Neural crest cell (in vitro differentiated cells): Measurements from ENCODE around the gene SYTL5. TPM values are rescaled to one million over a fixed set of nuclear protein-coding genes. Genes with fewer than 3 reads are reported as not detected.

Experiments
- DNase-seq: peaks from one replicate; pipeline ENCODE4 v3.0.0; 2021; ENCODE audit warnings: low read depth, mixed read lengths, low spot score
- H3K27ac Mint-ChIP-seq: one replicate; pipeline ENCODE4 v1.8.0; 2021; ENCODE audit warnings: mild to moderate bottlenecking, mixed read lengths; ENCODE audit not compliant: unreplicated experiment
- H3K27me3 Mint-ChIP-seq: 2 replicates; pipeline ENCODE4 v1.8.0; 2021; ENCODE audit warnings: low read depth, mild to moderate bottlenecking, mixed read lengths
- H3K36me3 Mint-ChIP-seq: 2 replicates; pipeline ENCODE4 v1.8.0; 2021; ENCODE audit warnings: low read depth, mild to moderate bottlenecking, mixed read lengths
- H3K4me1 Mint-ChIP-seq: 2 replicates; pipeline ENCODE4 v1.8.0; 2021; ENCODE audit warnings: mixed read lengths
- H3K4me3 Mint-ChIP-seq: one replicate; pipeline ENCODE4 v1.8.0; 2021; ENCODE audit warnings: mild to moderate bottlenecking, mixed read lengths
- H3K9me3 Mint-ChIP-seq: 2 replicates; pipeline ENCODE4 v1.8.0; 2021; ENCODE audit warnings: mixed read lengths
- total RNA-seq: library from RNA; stranded (reverse); gene quantifications from 2 replicates; pipeline ENCODE4 v1.2.1, GENCODE V29; 2021
- TF ChIP-seq, protein P1 (sequence below): fragments of 200-600 bp; sonication (generic); conservative IDR thresholded peaks from 2 replicates; pipeline ENCODE4 v1.5.0; 2021; ENCODE audit warnings: antibody characterized with exemption, mild to moderate bottlenecking

The SYTL5 gene
- total RNA-seq, 1 donor from 2014 or later: 0.05 TPM

- Mint-ChIP-seq H3K4me1 (no peaks in the 10 kb centered on the region), H3K4me3 (no peak overlapping the region), H3K27ac (no peak overlapping the region), H3K27me3 (no peaks in the 10 kb centered on the region), H3K36me3 (no peaks in the 10 kb centered on the region), H3K9me3 (peaks cover 3% of the 10 kb centered on the region)
- TF ChIP-seq, protein P1, sequence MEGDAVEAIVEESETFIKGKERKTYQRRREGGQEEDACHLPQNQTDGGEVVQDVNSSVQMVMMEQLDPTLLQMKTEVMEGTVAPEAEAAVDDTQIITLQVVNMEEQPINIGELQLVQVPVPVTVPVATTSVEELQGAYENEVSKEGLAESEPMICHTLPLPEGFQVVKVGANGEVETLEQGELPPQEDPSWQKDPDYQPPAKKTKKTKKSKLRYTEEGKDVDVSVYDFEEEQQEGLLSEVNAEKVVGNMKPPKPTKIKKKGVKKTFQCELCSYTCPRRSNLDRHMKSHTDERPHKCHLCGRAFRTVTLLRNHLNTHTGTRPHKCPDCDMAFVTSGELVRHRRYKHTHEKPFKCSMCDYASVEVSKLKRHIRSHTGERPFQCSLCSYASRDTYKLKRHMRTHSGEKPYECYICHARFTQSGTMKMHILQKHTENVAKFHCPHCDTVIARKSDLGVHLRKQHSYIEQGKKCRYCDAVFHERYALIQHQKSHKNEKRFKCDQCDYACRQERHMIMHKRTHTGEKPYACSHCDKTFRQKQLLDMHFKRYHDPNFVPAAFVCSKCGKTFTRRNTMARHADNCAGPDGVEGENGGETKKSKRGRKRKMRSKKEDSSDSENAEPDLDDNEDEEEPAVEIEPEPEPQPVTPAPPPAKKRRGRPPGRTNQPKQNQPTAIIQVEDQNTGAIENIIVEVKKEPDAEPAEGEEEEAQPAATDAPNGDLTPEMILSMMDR: no peak
- no peak for DNase-seq
Measured at GRCh38 chrX:38102240-38102639, 95.9 kb downstream of the SYTL5 start.

- Mint-ChIP-seq H3K4me3 (no peak overlapping the region), H3K27ac (no peak overlapping the region), H3K36me3 (no peaks in the 10 kb centered on the region), H3K4me1 (no peaks in the 10 kb centered on the region), H3K27me3 (no peaks in the 10 kb centered on the region), H3K9me3 (peaks cover 3% of the 10 kb centered on the region)
- DNase-seq: no peak
- TF ChIP-seq, protein P1: no peak
Measured at GRCh38 chrX:38102875-38103274, 96.5 kb downstream of the SYTL5 start.

- H3K36me3 Mint-ChIP-seq: no peaks in the 10 kb centered on the region
- no peaks in the 10 kb centered on the region for H3K4me1 Mint-ChIP-seq
- no peak overlapping the region for H3K4me3 Mint-ChIP-seq
- TF ChIP-seq, protein P1: no peak
- H3K27ac Mint-ChIP-seq: no peak overlapping the region
- no peak for DNase-seq
- H3K27me3 Mint-ChIP-seq: no peaks in the 10 kb centered on the region
- H3K9me3 Mint-ChIP-seq: peaks cover 3% of the 10 kb centered on the region
Measured at GRCh38 chrX:38103857-38104812, 97.8 kb downstream of the SYTL5 start.

GRCh38 chrX:38105216-38105725, 98.9 kb downstream of the SYTL5 start:
- no peak for DNase-seq
- no peak overlapping the region for H3K4me3 Mint-ChIP-seq
- H3K9me3 Mint-ChIP-seq: peaks cover 3% of the 10 kb centered on the region
- H3K4me1 Mint-ChIP-seq: no peaks in the 10 kb centered on the region
- TF ChIP-seq, protein P1: no peak
- no peaks in the 10 kb centered on the region for H3K27me3 Mint-ChIP-seq
- H3K27ac Mint-ChIP-seq: no peak overlapping the region
- H3K36me3 Mint-ChIP-seq: no peaks in the 10 kb centered on the region

DNA sequence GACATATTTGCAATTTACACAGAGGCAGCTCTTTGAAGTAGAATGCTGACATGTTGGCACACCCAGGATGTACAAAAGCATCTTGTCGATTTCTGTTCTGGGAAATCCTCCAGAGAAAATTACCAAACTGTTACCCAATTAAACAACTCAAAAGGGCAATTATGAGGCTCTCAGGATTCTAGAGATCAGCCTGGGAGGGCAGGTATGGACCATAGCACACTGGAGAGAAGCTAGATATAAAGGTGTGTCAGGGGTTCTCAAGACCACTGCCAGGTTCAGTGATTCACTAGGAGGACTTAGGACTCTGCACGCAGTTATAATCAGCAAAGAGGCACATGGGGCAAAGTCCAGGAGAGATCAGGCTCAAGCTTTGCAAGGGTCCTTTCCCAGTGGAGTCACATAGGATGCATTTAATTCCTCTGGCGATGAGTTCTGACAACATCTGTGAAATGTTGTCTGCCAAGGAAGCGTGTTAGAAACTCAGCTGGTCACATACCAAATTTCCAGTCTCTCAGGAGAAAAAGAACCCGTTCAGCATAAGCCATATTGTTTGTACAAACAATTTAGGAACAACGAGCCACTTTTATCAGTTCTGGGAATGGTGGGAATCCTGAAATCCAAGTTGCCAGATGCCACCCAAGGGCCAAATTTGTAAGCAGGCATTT, 100.8 kb downstream of the SYTL5 start:
- Mint-ChIP-seq H3K4me1 (no peaks in the 10 kb centered on the region), H3K9me3 (peaks cover 3% of the 10 kb centered on the region), H3K27me3 (no peaks in the 10 kb centered on the region), H3K36me3 (no peaks in the 10 kb centered on the region), H3K4me3 (no peak overlapping the region), H3K27ac (no peak overlapping the region)
- no peak for DNase-seq
- TF ChIP-seq, protein P1: no peak
